GM18508 (cell line): ENCODE measurements around the gene C6orf132.
"Not testable (repeated sequence)": the region's sequence is repeated elsewhere in the genome, so short reads cannot be mapped to it uniquely, and the experiment has no call there.

Experiments used
- ATAC-seq: cut with Tn5 transposase; IDR thresholded peaks from one replicate; pipeline ENCODE4 v1.9.1; 2021; ENCODE audit warnings: moderate number of reproducible peaks; ENCODE audit not compliant: insufficient read depth, unreplicated experiment

Gene C6orf132

GRCh38 chr6:42142118-42142835 lies at the start of gene C6orf132:
Gene C6orf132 (minus strand): TSS chr6:42142620. CDS start chr6:42142444, 176 bp downstream.
- ATAC-seq = no peak

- no peak for ATAC-seq
Measured at GRCh38 chr6:42190554-42191183, 48.2 kb upstream of the C6orf132 start.

- no peak for ATAC-seq
Measured at GRCh38 chr6:42188406-42188805, 46.0 kb upstream of the C6orf132 start.

GRCh38 chr6:42185597-42185996 lies 43.2 kb upstream of the C6orf132 start:
- ATAC-seq = no peak

DNA sequence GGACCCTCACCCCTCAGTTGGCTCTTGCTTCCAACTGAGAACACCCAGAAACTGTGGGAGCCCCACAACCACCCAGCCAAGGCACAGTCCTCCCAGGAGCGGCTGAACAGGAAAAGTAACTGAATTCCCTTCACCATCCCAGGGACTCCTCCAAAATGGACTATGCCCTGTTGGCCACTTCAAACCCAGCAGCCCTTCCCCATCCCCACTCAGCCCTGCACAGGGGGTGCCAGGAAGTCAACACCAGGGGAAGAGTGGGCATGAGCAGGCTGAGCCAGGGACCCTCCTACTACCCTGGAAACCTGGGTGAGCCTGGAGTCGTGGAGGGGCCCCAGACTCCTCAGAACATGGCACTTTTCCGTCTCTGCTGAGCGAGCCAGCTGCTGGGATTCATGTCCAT lies 42.1 kb upstream of the C6orf132 start:
- no peak for ATAC-seq

DNA sequence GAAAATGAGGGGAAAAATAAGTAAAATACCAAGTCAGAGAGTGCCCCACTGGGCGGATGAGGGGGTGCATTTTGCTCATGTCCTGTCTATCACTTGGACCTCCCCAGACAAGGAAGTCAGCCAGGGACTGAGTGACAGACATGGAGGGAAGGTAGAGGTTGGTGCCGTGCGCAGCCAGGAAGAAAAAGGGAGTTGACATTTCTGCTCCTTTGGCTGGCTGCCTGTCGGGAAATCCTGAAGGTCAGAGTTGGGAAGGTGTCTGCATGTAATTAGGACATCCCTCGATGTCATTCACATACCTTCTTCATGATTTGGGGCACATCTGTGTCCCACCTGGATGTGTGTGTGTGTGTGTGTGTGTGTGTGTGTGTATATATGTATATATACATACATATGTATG lies 39.7 kb upstream of the C6orf132 start:
- ATAC-seq = no peak

DNA sequence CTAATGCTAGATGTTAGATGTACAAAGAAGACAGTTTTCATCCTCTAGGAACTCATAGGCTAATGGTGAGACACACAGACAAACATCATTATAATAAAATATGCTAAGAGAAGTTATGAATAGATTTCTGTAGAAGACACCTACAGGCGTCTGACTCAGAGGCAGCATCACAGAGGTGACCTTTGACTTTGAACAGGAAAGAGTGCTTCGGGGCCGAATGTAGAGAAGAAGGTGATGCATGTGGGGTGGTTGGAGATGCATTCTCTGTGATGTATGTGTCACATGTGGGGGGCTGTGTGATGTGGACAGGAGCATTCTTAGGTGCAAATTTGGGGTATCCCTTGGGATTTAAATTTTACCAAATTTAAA lies 37.5 kb upstream of the C6orf132 start:
- no peak for ATAC-seq

- ATAC-seq = no peak
Measured at GRCh38 chr6:42179261-42179944, 37.0 kb upstream of the C6orf132 start.

GRCh38 chr6:42177514-42178364 lies 35.3 kb upstream of the C6orf132 start:
- ATAC-seq = no peak

DNA sequence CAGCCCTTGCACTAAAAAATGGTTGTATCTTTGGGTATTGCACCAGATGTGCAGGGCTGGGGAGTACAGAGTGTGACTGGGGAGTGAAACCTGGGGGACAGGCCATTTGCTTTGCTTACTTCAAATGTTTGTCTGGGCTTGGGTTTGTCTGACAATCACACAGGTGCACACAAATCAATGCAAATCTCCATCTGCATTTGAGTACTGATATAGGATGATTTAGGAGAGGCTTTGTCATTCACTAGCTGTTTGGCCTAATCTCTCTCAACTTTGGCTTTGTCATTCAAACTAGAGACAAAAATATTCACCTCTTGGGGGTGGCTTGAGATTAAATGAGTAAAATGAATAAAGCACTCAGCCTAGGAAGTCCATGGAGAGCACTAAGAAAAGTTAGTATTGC lies 34.6 kb upstream of the C6orf132 start:
- ATAC-seq = no peak

DNA sequence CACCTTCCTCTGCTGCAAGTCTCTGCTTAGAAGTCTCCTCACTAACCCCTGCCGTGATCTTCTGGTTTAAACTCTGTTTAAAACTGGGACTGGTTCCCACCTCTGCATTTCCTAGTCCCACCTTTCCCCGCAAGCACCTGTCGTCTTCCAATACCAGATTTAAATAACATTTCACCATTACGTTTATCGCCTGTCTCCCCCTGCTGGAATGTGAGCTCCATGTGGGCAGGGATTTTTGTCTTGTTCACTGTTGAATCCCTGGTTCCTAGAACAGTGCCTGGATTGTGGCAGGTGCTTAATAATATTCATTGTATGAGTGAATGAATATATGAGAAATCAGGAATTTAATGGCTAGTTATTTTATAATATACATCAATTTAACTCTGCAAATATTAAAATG lies 33.4 kb upstream of the C6orf132 start:
- ATAC-seq = no peak

- no peak for ATAC-seq
Measured at GRCh38 chr6:42173101-42173500, 30.7 kb upstream of the C6orf132 start, which contains the start of gene GUCA1A. Gene GUCA1A (plus strand): TSS chr6:42173364. CDS start chr6:42173614, 250 bp downstream.

GRCh38 chr6:42171813-42172581 lies 29.6 kb upstream of the C6orf132 start:
- no peak for ATAC-seq

- not testable (repeated sequence) for ATAC-seq
Measured at GRCh38 chr6:42169780-42170179, 27.4 kb upstream of the C6orf132 start.

DNA sequence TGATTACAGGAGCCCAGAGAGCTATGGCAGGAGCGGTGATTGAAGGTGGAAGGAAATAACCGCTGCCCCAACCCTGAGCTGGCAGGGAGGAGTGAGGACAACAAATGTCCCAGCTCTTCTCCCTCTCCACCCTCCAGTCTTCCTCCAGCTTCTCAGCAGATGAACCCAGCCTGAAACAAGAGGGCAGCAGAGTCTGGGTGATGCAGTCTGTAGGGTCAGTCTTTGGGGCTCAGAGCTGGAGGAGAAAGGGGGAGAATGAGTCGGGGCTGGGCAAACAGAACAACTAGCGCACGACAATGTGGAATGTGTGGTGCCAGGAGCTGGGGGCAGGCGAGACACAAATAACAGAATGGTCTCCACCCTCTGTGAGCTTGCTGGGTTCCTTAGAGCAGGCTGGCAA lies 26.2 kb upstream of the C6orf132 start:
- ATAC-seq = no peak

DNA sequence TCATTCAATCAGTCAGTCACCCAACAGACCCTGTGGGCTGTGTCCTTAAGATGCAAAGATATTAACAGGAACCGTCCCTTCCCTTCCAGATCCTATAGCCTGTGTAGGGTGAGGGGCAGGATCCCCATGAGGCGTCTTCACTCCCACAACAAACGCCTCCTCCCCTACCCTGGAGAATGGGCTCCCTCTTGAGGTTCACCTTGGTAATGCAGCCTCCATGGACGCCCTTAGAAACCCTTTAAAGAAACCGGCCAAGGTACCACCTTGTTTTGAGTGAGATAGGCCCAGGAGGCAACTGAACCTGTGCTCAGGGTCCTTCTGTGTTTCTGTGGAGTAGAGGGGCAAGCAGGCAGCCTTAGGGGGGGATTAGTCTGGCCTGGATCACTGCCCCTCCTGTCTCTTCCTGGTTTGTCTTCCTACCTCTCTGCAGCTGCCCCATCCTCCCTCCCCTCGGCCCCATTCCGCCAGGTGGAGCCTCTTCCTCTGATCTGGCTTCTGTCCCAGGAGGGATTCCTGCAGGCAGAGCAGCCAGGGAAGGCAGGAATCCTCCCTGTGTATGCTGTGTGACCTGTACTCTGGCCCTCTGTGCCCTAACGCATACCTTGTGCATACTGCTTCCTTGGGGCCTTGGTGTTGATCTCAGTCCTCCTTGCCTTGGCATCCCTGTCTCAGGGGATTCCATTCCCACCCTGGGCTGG lies 24.2 kb upstream of the C6orf132 start:
- no peak for ATAC-seq

DNA sequence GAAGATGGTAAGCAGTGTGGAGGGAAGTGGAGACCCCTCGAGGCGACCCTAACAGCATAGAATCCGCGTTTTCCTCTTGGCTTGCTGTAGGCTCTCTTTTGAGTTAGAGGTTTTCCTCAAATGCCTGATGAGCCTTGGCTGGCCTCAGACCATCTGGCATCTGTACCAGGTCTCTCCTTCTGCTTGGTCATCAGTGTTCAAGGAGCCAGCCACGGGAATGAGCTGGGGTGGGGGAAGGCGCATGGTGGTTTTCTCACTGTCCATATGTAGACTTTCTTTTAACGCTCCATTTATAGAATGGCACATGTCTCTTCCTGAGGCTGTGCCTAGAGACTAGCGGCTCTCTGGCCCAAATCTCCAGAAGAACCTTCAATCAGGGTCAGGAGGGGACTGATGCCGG lies 22.6 kb upstream of the C6orf132 start:
- ATAC-seq = no peak

GRCh38 chr6:42163981-42164380 lies 21.6 kb upstream of the C6orf132 start:
- no peak for ATAC-seq

- no peak for ATAC-seq
Measured at GRCh38 chr6:42162812-42163211, 20.4 kb upstream of the C6orf132 start.
